GM19035 (cell line): ENCODE data around the gene PKD1.

ENCODE experiments used
- ATAC-seq: cut with Tn5 transposase; IDR thresholded peaks from one replicate; pipeline ENCODE4 v1.9.1; 2021; ENCODE audit not compliant: unreplicated experiment

PKD1 gene

GRCh38 chr16:2170587-2171435 lies 35.1 kb upstream of the PKD1 start:
- ATAC-seq: no peak

- no peak for ATAC-seq
Measured at GRCh38 chr16:2170080-2170479, 34.4 kb upstream of the PKD1 start.

- no peak for ATAC-seq
Measured at GRCh38 chr16:2167068-2167638, 31.5 kb upstream of the PKD1 start.

- no peak for ATAC-seq
Measured at GRCh38 chr16:2166263-2167067, 30.8 kb upstream of the PKD1 start.

- ATAC-seq: no peak
Measured at GRCh38 chr16:2165861-2166260, 30.2 kb upstream of the PKD1 start.

- no peak for ATAC-seq
Measured at GRCh38 chr16:2163211-2163881, 27.6 kb upstream of the PKD1 start.

GRCh38 chr16:2162676-2163118 lies 27.0 kb upstream of the PKD1 start:
- ATAC-seq: no peak

GRCh38 chr16:2161911-2162310 lies 26.2 kb upstream of the PKD1 start:
- ATAC-seq: no peak

- ATAC-seq: no peak
Measured at GRCh38 chr16:2160915-2161551, 25.3 kb upstream of the PKD1 start.

GRCh38 chr16:2159175-2159838 lies 23.6 kb upstream of the PKD1 start:
- no peak for ATAC-seq

GRCh38 chr16:2158262-2158638 lies 22.6 kb upstream of the PKD1 start:
- no peak for ATAC-seq

- no peak for ATAC-seq
Measured at GRCh38 chr16:2157480-2158261, 22.0 kb upstream of the PKD1 start.

GRCh38 chr16:2156849-2157224 lies 21.1 kb upstream of the PKD1 start:
- no peak for ATAC-seq

- no peak for ATAC-seq
Measured at GRCh38 chr16:2155977-2156848, 20.5 kb upstream of the PKD1 start.

GRCh38 chr16:2155091-2155950 lies 19.6 kb upstream of the PKD1 start, which contains the start of gene TRAF7:
Gene TRAF7, plus strand, starts transcription at chr16:2155782. Its CDS starts 8,139 bp downstream, at chr16:2163921.
- ATAC-seq: peak; percentile 82

- no peak for ATAC-seq
Measured at GRCh38 chr16:2154533-2155090, 18.9 kb upstream of the PKD1 start.
